GM12878 (cell line): ENCODE data around the gene GHDC. TPM values are rescaled to one million over a fixed set of nuclear protein-coding genes. Genes with fewer than 3 reads are reported as not detected.
A peak's percentile ranks its signal among the peaks of the same experiment; 100 is the strongest.

ENCODE experiments used
- ATAC-seq: fragments of 200-7000 bp; cut with Tn5 transposase; 3 replicates; pipeline ENCODE4 v1.9.1; 2020; ENCODE audit warnings: mild to moderate bottlenecking, moderate library complexity
- BruUV-seq: library from RNA; stranded (reverse); fragments of 400-500 nt; replicated peaks from 2 replicates; lab custom pipeline; 2021; lab: Mats Ljungman, UMichigan
- CTCF ChIA-PET: fragments of 300-600 bp; sonication (Branson Sonifier 250); formaldehyde crosslinking; extraction: SDS; loops from one replicate; lab custom pipeline; 2021; ENCODE audit warnings: inconsistent platforms; lab: Yijun Ruan, JAX
- POLR2A ChIA-PET: fragments of 350-600 bp; formaldehyde crosslinking; extraction: SDS; loops from one replicate; lab custom pipeline; 2021; ENCODE audit warnings: inconsistent platforms; lab: Charles Lee
- RAD21 ChIA-PET: fragments of 300-600 bp; sonication (Branson Sonifier 250); formaldehyde crosslinking; loops from one replicate; lab custom pipeline; 2023; ENCODE audit warnings: antibody characterized with exemption; ENCODE audit not compliant: unreplicated experiment; lab: Charles Lee
- SMC1A ChIA-PET: fragments of 300-600 bp; sonication (Branson Sonifier 250); formaldehyde crosslinking; loops from one replicate; lab custom pipeline; 2023; ENCODE audit not compliant: unreplicated experiment, uncharacterized antibody; lab: Charles Lee
- DNase-seq: peaks from one replicate; pipeline ENCODE4 v3.0.0-alpha.2; 2011; ENCODE audit warnings: low read depth, low spot score
- FAIRE-seq: peaks from 3 replicates; lab custom pipeline; 2011; peaks lifted over from hg19 to GRCh38; lab: Jason Lieb, UNC
- H2AFZ ChIP-seq: 2 replicates; pipeline ENCODE4 v1.6.0; 2011; ENCODE audit warnings: low read depth, low read length, control low read depth; ENCODE audit not compliant: control insufficient read depth
- H3K27ac ChIP-seq: 2 replicates; pipeline ENCODE4 v1.5.1; 2011; ENCODE audit warnings: control low read depth; ENCODE audit not compliant: control insufficient read depth, insufficient read depth
- H3K27me3 ChIP-seq, 2 experiments: replicated peaks in 1 of 2; 2 replicates each; pipeline versions ENCODE4 v1.6.0 to v1.6.1; 2011; ENCODE audit warnings: low read length in 1 of 2; ENCODE audit not compliant: control insufficient read depth in 2 of 2, insufficient read depth in 2 of 2
- H3K36me3 ChIP-seq, 2 experiments: 2 replicates each; pipeline ENCODE4 v1.5.1; 2011; ENCODE audit warnings: low read length in 1 of 2; ENCODE audit not compliant: control insufficient read depth in 2 of 2, insufficient read depth in 2 of 2
- H3K4me1 ChIP-seq: 2 replicates; pipeline ENCODE4 v1.6.1; 2011; ENCODE audit warnings: mild to moderate bottlenecking, low read length, moderate library complexity, mixed read lengths; ENCODE audit not compliant: control insufficient read depth, insufficient read depth
- H3K4me2 ChIP-seq: 2 replicates; pipeline ENCODE4 v1.6.0; 2011; ENCODE audit warnings: control low read depth; ENCODE audit not compliant: control insufficient read depth, insufficient read depth
- H3K4me3 ChIP-seq: fragments of 200-600 bp; sonication (generic); 2 replicates; pipeline ENCODE4 v1.5.1; 2016
- H3K79me2 ChIP-seq: 2 replicates; pipeline ENCODE4 v1.6.0; 2011; ENCODE audit warnings: low read length; ENCODE audit not compliant: control insufficient read depth, insufficient read depth
- H3K9ac ChIP-seq: 2 replicates; pipeline ENCODE4 v1.8.0; 2011; ENCODE audit warnings: low read length, control low read depth, mixed read lengths; ENCODE audit not compliant: control insufficient read depth, insufficient read depth
- H3K9me3 ChIP-seq: replicated peaks from 3 replicates; pipeline ENCODE4 v1.5.1; 2011; ENCODE audit warnings: mild to moderate bottlenecking, low read length; ENCODE audit not compliant: control insufficient read depth, insufficient read depth
- H4K20me1 ChIP-seq: 2 replicates; pipeline ENCODE4 v1.6.0; 2011; ENCODE audit not compliant: control insufficient read depth, insufficient read depth
- IRF3 ChIP-seq: fragments of 450-650 bp; IDR thresholded peaks from 2 replicates; pipeline ENCODE4 v1.6.1; 2014; ENCODE audit warnings: mild to moderate bottlenecking
- KAT2A ChIP-seq: conservative IDR thresholded peaks from 2 replicates; pipeline ENCODE4 v1.6.1; 2011; ENCODE audit warnings: low read depth, low read length; ENCODE audit not compliant: control insufficient read depth
- NR2C1 ChIP-seq: fragments of 450-650 bp; IDR thresholded peaks from 2 replicates; pipeline ENCODE4 v1.6.1; 2017; ENCODE audit warnings: antibody characterized with exemption, mild to moderate bottlenecking, moderate library complexity
- SREBF2 ChIP-seq: IDR thresholded peaks from 2 replicates; pipeline ENCODE4 v1.6.1; 2012; ENCODE audit warnings: mild to moderate bottlenecking, low read length
- WRNIP1 ChIP-seq: IDR thresholded peaks from 2 replicates; pipeline ENCODE4 v1.6.1; 2011; ENCODE audit warnings: low read depth, low read length, improper control_type of control experiment, borderline replicate concordance
- ZNF24 ChIP-seq: fragments of 450-650 bp; IDR thresholded peaks from 2 replicates; pipeline ENCODE4 v1.6.1; 2017; ENCODE audit warnings: antibody characterized with exemption, mild to moderate bottlenecking
- WGBS: methylation state at CpG from one replicate; pipeline ENCODE4 v1.1.6; 2016; ENCODE audit warnings: low lambda C conversion rate; ENCODE audit not compliant: insufficient replicate concordance, insufficient coverage; ENCODE audit errors: missing lambda C conversion rate; 5-methylcytosine and 5-hydroxymethylcytosine counted together
- in situ Hi-C: fragments of 300-500 bp; cut with MboI; formaldehyde crosslinking; loops from 9 replicates; pipeline ENCODE4 v1.14.3; 2018; ENCODE audit warnings: mixed read lengths
- intact Hi-C: fragments of 100-400 bp; cut with micrococcal nuclease; formaldehyde crosslinking; loops from one replicate; pipeline ENCODE4 v1.14.2; 2022; ENCODE audit not compliant: unreplicated experiment
- polyA plus RNA-seq, 11 experiments: library from polyadenylated mRNA; depleted of rRNA in 4 of 11; unstranded in 6 of 11; stranded (reverse) in 5 of 11; fragments of >200 nt; fragmentation: Nextera tagmentation in 4 of 11; fragmentation: Illumina TruSeq in 1 of 11; extraction: Ambion mirVana in 4 of 11; extraction: Trizol in 1 of 11; gene quantifications; 1 replicate in 1 of 11; 2 replicates in 10 of 11; pipeline versions ENCODE4 v1.2.1 to v1.2.3, GENCODE V29; 2011 to 2016; ENCODE audit warnings: inconsistent platforms in 2 of 11, missing spikeins in 2 of 11, low read depth in 1 of 11
- total RNA-seq, 4 experiments: library from RNA; depleted of rRNA in 3 of 4; stranded (reverse); fragments of >200 nt in 3 of 4; fragmentation: Illumina TruSeq in 1 of 4; extraction: Trizol in 1 of 4; gene quantifications; 2 replicates each; pipeline versions ENCODE4 v1.2.1 to v1.2.3, GENCODE V29; 2013 to 2021
- TF ChIP-seq, protein P1 (sequence below): fragments of 150-350 bp; IDR thresholded peaks from 2 replicates; pipeline ENCODE4 v1.6.1; 2016; ENCODE audit warnings: low read depth, low read length

The GHDC gene
- total and polyA plus RNA-seq, 10 of the 15 experiments (the other 5 are each of a cell fraction or from before 2014, with no cell fraction given): 0.72 to 20.6 (median 12.9) TPM

DNA sequence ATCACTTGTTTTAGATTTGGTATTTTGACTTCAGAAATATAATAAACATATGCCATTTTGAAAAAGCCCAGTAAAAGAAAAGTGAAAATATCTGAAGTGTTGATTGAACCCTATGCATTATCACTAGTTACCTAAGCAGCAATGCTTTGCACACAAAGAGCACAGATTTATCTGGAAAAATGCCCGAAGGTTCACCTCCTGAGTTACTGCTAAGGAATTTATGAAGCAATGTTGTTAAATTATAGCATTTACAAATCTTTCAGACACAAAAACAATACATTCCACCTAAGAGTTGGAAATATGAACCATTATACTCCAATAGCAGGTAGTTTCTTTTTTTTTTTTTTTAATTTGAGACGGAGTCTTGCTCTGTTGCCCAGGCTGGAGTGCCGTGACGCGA is 38.9 kb upstream of the GHDC start (continued):
- TF ChIP-seq, protein P1, sequence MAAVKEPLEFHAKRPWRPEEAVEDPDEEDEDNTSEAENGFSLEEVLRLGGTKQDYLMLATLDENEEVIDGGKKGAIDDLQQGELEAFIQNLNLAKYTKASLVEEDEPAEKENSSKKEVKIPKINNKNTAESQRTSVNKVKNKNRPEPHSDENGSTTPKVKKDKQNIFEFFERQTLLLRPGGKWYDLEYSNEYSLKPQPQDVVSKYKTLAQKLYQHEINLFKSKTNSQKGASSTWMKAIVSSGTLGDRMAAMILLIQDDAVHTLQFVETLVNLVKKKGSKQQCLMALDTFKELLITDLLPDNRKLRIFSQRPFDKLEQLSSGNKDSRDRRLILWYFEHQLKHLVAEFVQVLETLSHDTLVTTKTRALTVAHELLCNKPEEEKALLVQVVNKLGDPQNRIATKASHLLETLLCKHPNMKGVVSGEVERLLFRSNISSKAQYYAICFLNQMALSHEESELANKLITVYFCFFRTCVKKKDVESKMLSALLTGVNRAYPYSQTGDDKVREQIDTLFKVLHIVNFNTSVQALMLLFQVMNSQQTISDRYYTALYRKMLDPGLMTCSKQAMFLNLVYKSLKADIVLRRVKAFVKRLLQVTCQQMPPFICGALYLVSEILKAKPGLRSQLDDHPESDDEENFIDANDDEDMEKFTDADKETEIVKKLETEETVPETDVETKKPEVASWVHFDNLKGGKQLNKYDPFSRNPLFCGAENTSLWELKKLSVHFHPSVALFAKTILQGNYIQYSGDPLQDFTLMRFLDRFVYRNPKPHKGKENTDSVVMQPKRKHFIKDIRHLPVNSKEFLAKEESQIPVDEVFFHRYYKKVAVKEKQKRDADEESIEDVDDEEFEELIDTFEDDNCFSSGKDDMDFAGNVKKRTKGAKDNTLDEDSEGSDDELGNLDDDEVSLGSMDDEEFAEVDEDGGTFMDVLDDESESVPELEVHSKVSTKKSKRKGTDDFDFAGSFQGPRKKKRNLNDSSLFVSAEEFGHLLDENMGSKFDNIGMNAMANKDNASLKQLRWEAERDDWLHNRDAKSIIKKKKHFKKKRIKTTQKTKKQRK: no peak
- TF ChIP-seq KAT2A (no peak), SREBF2 (no peak)

DNA sequence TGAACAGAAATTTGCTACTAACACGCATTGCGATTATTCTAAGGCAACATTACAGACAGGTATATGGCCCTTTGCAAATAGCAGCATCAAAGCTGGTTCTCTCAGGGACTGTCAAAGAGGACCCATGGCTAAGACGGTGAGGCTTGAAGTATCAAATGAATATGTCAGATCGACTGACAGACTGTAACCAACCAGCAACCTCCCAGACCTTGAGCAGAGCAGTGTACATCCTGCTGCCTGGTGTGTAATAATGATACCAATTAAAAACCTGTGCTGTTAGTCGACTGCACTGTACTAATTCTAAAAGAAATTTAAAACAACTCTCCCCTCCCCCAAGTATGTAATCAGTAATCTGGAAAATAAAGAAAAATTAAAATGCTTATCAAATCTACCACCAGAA is 35.9 kb upstream of the GHDC start:
- Histone ChIP-seq H2AFZ (no peak overlapping the region), H3K4me2 (no peak overlapping the region), H3K27ac (no peak overlapping the region), H3K4me3 (no peak overlapping the region), H4K20me1 (no peaks in the 10 kb centered on the region), H3K9me3 (no peaks in the 10 kb centered on the region), H3K27me3 (no peaks in the 10 kb centered on the region), H3K4me1 (no peaks in the 10 kb centered on the region), H3K79me2 (no peaks in the 10 kb centered on the region), H3K9ac (no peak overlapping the region), H3K36me3 (peaks cover 0 to 2% of the 10 kb centered on the region in 2 experiments; a peak in 1 of 4 replicates)
- CTCF ChIA-PET: interaction anchor here (1.2 to 1.3 kb wide), 2 partner anchors 82 to 699 kb away, joined by 3 read pairs; no protein-coding TSS in a partner anchor
- WGBS: 50% methylated on average over 5 of the region's 5 CpGs
- in situ Hi-C loops: no loop called here
- POLR2A ChIA-PET: no interaction called here
- no peak for TF ChIP-seq IRF3
- TF ChIP-seq NR2C1: no peak
- no peak for TF ChIP-seq ZNF24
- no peak for TF ChIP-seq WRNIP1
- RAD21 ChIA-PET: no interaction called here
- intact Hi-C loops: no loop called here
- DNase-seq: no peak
- SMC1A ChIA-PET: no interaction called here
- peak; percentile 28; the same call in 1 of the 3 replicates for ATAC-seq
- peak; percentile 91 for FAIRE-seq
- BruUV-seq: no TSS peak
